HEK293 (cell line): ENCODE results near the gene MARF1.

Experiments used
- CTCF ChIA-PET: fragments of 350-600 bp; formaldehyde crosslinking; extraction: SDS; loops from one replicate; lab custom pipeline; 2021; ENCODE audit warnings: antibody characterized with exemption; lab: Yijun Ruan, JAX
- POLR2A ChIA-PET: fragments of 300-600 bp; formaldehyde crosslinking; extraction: SDS; loops from one replicate; lab custom pipeline; 2020; ENCODE audit warnings: antibody characterized with exemption, inconsistent platforms; lab: Yijun Ruan, JAX
- H3K27ac ChIP-seq: fragments of 200-500 bp; sonication (Bioruptor generic); 2 replicates; pipeline ENCODE4 v1.5.1; 2014; ENCODE audit warnings: low read depth, low read length, control low read depth, inconsistent platforms; ENCODE audit errors: extremely low read depth
- H3K36me3 ChIP-seq, 2 experiments: fragments of 200-500 bp in 1 of 2; sonication (Bioruptor generic) in 1 of 2; 1 replicate in 1 of 2; 2 replicates in 1 of 2; pipeline ENCODE4 v1.5.1; 2014 to 2017; ENCODE audit warnings: inconsistent platforms in 2 of 2, low read length in 2 of 2; ENCODE audit not compliant: control insufficient read depth in 2 of 2, insufficient read depth in 1 of 2
- H3K4me1 ChIP-seq: fragments of 200-500 bp; sonication (Bioruptor generic); 2 replicates; pipeline ENCODE4 v1.5.1; 2014; ENCODE audit warnings: mild to moderate bottlenecking, low read length, inconsistent platforms; ENCODE audit not compliant: control insufficient read depth, insufficient read depth
- H3K4me3 ChIP-seq: 2 replicates; pipeline ENCODE4 v1.5.1; 2011; ENCODE audit warnings: low read depth, mild to moderate bottlenecking, control low read depth, low read length, moderate library complexity
- H3K9me3 ChIP-seq: fragments of 200-500 bp; sonication (Bioruptor generic); 2 replicates; pipeline ENCODE4 v1.5.1; 2014; ENCODE audit warnings: low read depth, low read length, inconsistent platforms; ENCODE audit not compliant: control insufficient read depth, insufficient read depth
- BCL11A ChIP-seq: fragments of 450-650 bp; formaldehyde crosslinking; IDR thresholded peaks from 2 replicates; pipeline ENCODE4 v1.5.1; 2016; ENCODE audit warnings: low read depth, missing biosample characterization, missing genetic modification characterization
- EGR2 ChIP-seq: fragments of 450-650 bp; formaldehyde crosslinking; IDR thresholded peaks from 2 replicates; pipeline ENCODE4 v1.5.1; 2016; ENCODE audit warnings: low read depth, missing biosample characterization, missing genetic modification characterization
- FEZF1 ChIP-seq: fragments of 450-650 bp; formaldehyde crosslinking; IDR thresholded peaks from 2 replicates; pipeline ENCODE4 v1.5.1; 2016; ENCODE audit warnings: missing biosample characterization, missing genetic modification characterization
- KLF8 ChIP-seq: fragments of 450-650 bp; formaldehyde crosslinking; IDR thresholded peaks from 2 replicates; pipeline ENCODE4 v1.5.1; 2016; ENCODE audit warnings: missing biosample characterization, missing genetic modification characterization
- MZF1 ChIP-seq: fragments of 450-650 bp; formaldehyde crosslinking; IDR thresholded peaks from 2 replicates; pipeline ENCODE4 v1.5.1; 2017; ENCODE audit warnings: missing biosample characterization, missing genetic modification characterization, borderline replicate concordance
- SP7 ChIP-seq: fragments of 450-650 bp; formaldehyde crosslinking; IDR thresholded peaks from 2 replicates; pipeline ENCODE4 v1.5.1; 2016; ENCODE audit warnings: missing biosample characterization, missing genetic modification characterization
- ZBTB17 ChIP-seq: fragments of 450-650 bp; formaldehyde crosslinking; IDR thresholded peaks from 2 replicates; pipeline ENCODE4 v1.5.1; 2016; ENCODE audit warnings: missing biosample characterization, missing genetic modification characterization
- ZBTB7A ChIP-seq: fragments of 450-650 bp; formaldehyde crosslinking; IDR thresholded peaks from 2 replicates; pipeline ENCODE4 v1.5.1; 2016; ENCODE audit warnings: low read depth, missing biosample characterization, missing genetic modification characterization
- ZNF140 ChIP-seq: fragments of 450-650 bp; formaldehyde crosslinking; IDR thresholded peaks from 2 replicates; pipeline ENCODE4 v1.5.1; 2016; ENCODE audit warnings: missing biosample characterization, missing genetic modification characterization
- ZNF146 ChIP-seq: fragments of 450-650 bp; formaldehyde crosslinking; IDR thresholded peaks from 2 replicates; pipeline ENCODE4 v1.5.1; 2016; ENCODE audit warnings: missing biosample characterization, missing genetic modification characterization
- ZNF148 ChIP-seq: fragments of 450-650 bp; formaldehyde crosslinking; IDR thresholded peaks from 2 replicates; pipeline ENCODE4 v1.5.0; 2017; ENCODE audit warnings: missing biosample characterization, missing genetic modification characterization, borderline replicate concordance
- ZNF18 ChIP-seq: fragments of 450-650 bp; formaldehyde crosslinking; IDR thresholded peaks from 2 replicates; pipeline ENCODE4 v1.5.1; 2016; ENCODE audit warnings: missing biosample characterization, missing genetic modification characterization
- ZNF19 ChIP-seq: fragments of 450-650 bp; formaldehyde crosslinking; IDR thresholded peaks from 2 replicates; pipeline ENCODE4; 2016; ENCODE audit warnings: missing biosample characterization, missing genetic modification characterization, low read depth
- ZNF2 ChIP-seq: fragments of 450-650 bp; formaldehyde crosslinking; IDR thresholded peaks from 2 replicates; pipeline ENCODE4 v1.5.1; 2016; ENCODE audit warnings: missing biosample characterization, missing genetic modification characterization
- ZNF239 ChIP-seq: fragments of 450-650 bp; formaldehyde crosslinking; IDR thresholded peaks from 2 replicates; pipeline ENCODE4 v1.5.1; 2016; ENCODE audit warnings: missing biosample characterization, missing genetic modification characterization
- ZNF394 ChIP-seq: fragments of 450-650 bp; formaldehyde crosslinking; IDR thresholded peaks from 2 replicates; pipeline ENCODE4 v1.5.1; 2016; ENCODE audit warnings: missing biosample characterization, missing genetic modification characterization, mild to moderate bottlenecking, moderate library complexity, borderline replicate concordance
- ZNF426 ChIP-seq: fragments of 450-650 bp; formaldehyde crosslinking; IDR thresholded peaks from 2 replicates; pipeline ENCODE4 v1.5.1; 2017; ENCODE audit warnings: missing biosample characterization, missing genetic modification characterization, mild to moderate bottlenecking, inconsistent platforms, moderate library complexity
- ZNF571 ChIP-seq: fragments of 450-650 bp; formaldehyde crosslinking; IDR thresholded peaks from 2 replicates; pipeline ENCODE4 v1.5.0; 2017; ENCODE audit warnings: missing biosample characterization, missing genetic modification characterization
- ZNF692 ChIP-seq: fragments of 450-650 bp; formaldehyde crosslinking; IDR thresholded peaks from 2 replicates; pipeline ENCODE4 v1.5.1; 2016; ENCODE audit warnings: missing biosample characterization, missing genetic modification characterization
- ZNF785 ChIP-seq: fragments of 450-650 bp; formaldehyde crosslinking; IDR thresholded peaks from 2 replicates; pipeline ENCODE4 v1.5.1; 2016; ENCODE audit warnings: missing biosample characterization, missing genetic modification characterization
- ZSCAN30 ChIP-seq: fragments of 450-650 bp; IDR thresholded peaks from 2 replicates; pipeline ENCODE4 v1.5.1; 2018; ENCODE audit warnings: missing biosample characterization, mild to moderate bottlenecking, missing genetic modification characterization, moderate library complexity
- TF ChIP-seq, protein P1 (sequence below): fragments of 450-650 bp; formaldehyde crosslinking; IDR thresholded peaks from 2 replicates; pipeline ENCODE4 v1.5.1; 2016; ENCODE audit warnings: missing biosample characterization, missing genetic modification characterization
- TF ChIP-seq, protein P2 (sequence below): fragments of 450-650 bp; formaldehyde crosslinking; IDR thresholded peaks from 2 replicates; pipeline ENCODE4 v1.5.1; 2016; ENCODE audit warnings: missing biosample characterization, missing genetic modification characterization, low read depth
- TF ChIP-seq, protein P3 (sequence below): fragments of 450-650 bp; formaldehyde crosslinking; IDR thresholded peaks from 2 replicates; pipeline ENCODE4 v1.5.1; 2017; ENCODE audit warnings: missing biosample characterization, missing genetic modification characterization
- TF ChIP-seq, protein P4 (sequence below): fragments of 450-650 bp; formaldehyde crosslinking; IDR thresholded peaks from 2 replicates; pipeline ENCODE4 v1.5.1; 2017; ENCODE audit warnings: missing biosample characterization, missing genetic modification characterization

Gene MARF1

DNA sequence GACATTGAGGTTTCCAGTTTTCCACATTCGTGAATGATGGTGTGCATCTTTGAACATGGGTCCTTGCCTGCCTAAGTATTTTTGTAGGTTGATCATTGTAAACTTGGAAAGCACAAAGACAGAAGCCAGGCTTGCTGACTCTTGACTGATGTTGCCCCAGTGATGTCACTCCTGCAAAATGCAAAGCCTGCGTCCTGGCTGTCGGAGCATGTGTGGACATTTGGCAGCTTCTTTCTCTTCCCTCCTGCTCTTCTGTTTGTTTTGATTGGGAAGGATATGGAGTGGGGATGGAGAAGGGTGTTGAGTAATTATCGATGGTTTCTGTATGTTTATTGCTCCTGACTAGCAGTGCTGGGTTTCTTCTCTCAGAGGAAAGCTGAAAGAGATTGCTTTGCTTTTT is 10.3 kb upstream of the MARF1 start:
- Histone ChIP-seq H3K4me3 (no peak overlapping the region), H3K36me3 (peaks cover 3 to 7% of the 10 kb centered on the region in 2 experiments; a peak in 2 of 3 replicates), H3K4me1 (no peaks in the 10 kb centered on the region; the same call in 1 of the 2 replicates), H3K9me3 (no peaks in the 10 kb centered on the region), H3K27ac (no peak overlapping the region)
- ChIA-PET CTCF (interaction anchor here (0.6 to 1.5 kb wide), 3 partner anchors 10 to 161 kb away, joined by 3 to 8 read pairs (median 5); partner anchors contain the start of gene MARF1), POLR2A (interaction anchor here (0.8 to 2.4 kb wide), 2 partner anchors 9 to 11 kb away, joined by 4 to 11 read pairs; partner anchors contain the start of gene MARF1)
- TF ChIP-seq ZNF148 (tag by site-specific recombination), result no peak
- no peak for TF ChIP-seq ZNF571
- no peak for TF ChIP-seq ZSCAN30 (tag by site-specific recombination)
- peak; percentile 36; the same call in 1 of the 2 replicates for TF ChIP-seq SP7
- no peak for TF ChIP-seq ZNF239 (tag by site-specific recombination)
- TF ChIP-seq ZBTB7A (tag by site-specific recombination), result no peak
- TF ChIP-seq ZNF785 (tag by site-specific recombination), result no peak
- peak; percentile 98 for TF ChIP-seq ZBTB17
- peak; percentile 92 for TF ChIP-seq FEZF1 (tag by site-specific recombination)
- no peak for TF ChIP-seq ZNF18 (tag by site-specific recombination)
- TF ChIP-seq KLF8 (tag by site-specific recombination), result no peak
- no peak for TF ChIP-seq EGR2 (tag by site-specific recombination)
- 0 out of 2 replicates have a peak, but pooled peaks have one; percentile 31 for TF ChIP-seq ZNF692 (tag by site-specific recombination)
- TF ChIP-seq, protein P1, sequence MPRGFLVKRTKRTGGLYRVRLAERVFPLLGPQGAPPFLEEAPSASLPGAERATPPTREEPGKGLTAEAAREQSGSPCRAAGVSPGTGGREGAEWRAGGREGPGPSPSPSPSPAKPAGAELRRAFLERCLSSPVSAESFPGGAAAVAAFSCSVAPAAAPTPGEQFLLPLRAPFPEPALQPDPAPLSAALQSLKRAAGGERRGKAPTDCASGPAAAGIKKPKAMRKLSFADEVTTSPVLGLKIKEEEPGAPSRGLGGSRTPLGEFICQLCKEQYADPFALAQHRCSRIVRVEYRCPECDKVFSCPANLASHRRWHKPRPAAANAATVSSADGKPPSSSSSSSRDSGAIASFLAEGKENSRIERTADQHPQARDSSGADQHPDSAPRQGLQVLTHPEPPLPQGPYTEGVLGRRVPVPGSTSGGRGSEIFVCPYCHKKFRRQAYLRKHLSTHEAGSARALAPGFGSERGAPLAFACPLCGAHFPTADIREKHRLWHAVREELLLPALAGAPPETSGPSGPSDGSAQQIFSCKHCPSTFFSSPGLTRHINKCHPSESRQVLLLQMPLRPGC (tag by site-specific recombination), result no peak; the same call in 1 of the 2 replicates
- TF ChIP-seq ZNF394 (tag by site-specific recombination), result no peak; the same call in 1 of the 2 replicates
- TF ChIP-seq, protein P2, sequence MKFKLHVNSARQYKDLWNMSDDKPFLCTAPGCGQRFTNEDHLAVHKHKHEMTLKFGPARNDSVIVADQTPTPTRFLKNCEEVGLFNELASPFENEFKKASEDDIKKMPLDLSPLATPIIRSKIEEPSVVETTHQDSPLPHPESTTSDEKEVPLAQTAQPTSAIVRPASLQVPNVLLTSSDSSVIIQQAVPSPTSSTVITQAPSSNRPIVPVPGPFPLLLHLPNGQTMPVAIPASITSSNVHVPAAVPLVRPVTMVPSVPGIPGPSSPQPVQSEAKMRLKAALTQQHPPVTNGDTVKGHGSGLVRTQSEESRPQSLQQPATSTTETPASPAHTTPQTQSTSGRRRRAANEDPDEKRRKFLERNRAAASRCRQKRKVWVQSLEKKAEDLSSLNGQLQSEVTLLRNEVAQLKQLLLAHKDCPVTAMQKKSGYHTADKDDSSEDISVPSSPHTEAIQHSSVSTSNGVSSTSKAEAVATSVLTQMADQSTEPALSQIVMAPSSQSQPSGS (tag by site-specific recombination), result peak; percentile 53; the same call in 1 of the 2 replicates
- TF ChIP-seq ZNF146 (tag by site-specific recombination), result 0 out of 2 replicates have a peak, but pooled peaks have one; percentile 12
- TF ChIP-seq, protein P3, sequence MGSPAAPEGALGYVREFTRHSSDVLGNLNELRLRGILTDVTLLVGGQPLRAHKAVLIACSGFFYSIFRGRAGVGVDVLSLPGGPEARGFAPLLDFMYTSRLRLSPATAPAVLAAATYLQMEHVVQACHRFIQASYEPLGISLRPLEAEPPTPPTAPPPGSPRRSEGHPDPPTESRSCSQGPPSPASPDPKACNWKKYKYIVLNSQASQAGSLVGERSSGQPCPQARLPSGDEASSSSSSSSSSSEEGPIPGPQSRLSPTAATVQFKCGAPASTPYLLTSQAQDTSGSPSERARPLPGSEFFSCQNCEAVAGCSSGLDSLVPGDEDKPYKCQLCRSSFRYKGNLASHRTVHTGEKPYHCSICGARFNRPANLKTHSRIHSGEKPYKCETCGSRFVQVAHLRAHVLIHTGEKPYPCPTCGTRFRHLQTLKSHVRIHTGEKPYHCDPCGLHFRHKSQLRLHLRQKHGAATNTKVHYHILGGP (tag by site-specific recombination), result no peak
- TF ChIP-seq MZF1 (tag by site-specific recombination), result peak; percentile 81
- no peak; the same call in 1 of the 2 replicates for TF ChIP-seq ZNF2 (tag by site-specific recombination)
- TF ChIP-seq BCL11A (tag by site-specific recombination), result no peak
- TF ChIP-seq, protein P4, sequence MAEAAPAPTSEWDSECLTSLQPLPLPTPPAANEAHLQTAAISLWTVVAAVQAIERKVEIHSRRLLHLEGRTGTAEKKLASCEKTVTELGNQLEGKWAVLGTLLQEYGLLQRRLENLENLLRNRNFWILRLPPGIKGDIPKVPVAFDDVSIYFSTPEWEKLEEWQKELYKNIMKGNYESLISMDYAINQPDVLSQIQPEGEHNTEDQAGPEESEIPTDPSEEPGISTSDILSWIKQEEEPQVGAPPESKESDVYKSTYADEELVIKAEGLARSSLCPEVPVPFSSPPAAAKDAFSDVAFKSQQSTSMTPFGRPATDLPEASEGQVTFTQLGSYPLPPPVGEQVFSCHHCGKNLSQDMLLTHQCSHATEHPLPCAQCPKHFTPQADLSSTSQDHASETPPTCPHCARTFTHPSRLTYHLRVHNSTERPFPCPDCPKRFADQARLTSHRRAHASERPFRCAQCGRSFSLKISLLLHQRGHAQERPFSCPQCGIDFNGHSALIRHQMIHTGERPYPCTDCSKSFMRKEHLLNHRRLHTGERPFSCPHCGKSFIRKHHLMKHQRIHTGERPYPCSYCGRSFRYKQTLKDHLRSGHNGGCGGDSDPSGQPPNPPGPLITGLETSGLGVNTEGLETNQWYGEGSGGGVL (tag by site-specific recombination), result peak; percentile 50
- no peak for TF ChIP-seq ZNF426
- no peak for TF ChIP-seq ZNF19
- no peak for TF ChIP-seq ZNF140
